VCaP (cell line): Measurements from ENCODE around the gene AGRN.

Experiments used
- H3K27ac ChIP-seq: fragments of 450-650 bp; 2 replicates; pipeline ENCODE4 v1.5.1; 2017
- CTCF ChIP-seq: fragments of 450-650 bp; conservative IDR thresholded peaks from 2 replicates; pipeline ENCODE4 v1.5.1; 2017; ENCODE audit warnings: mild to moderate bottlenecking, moderate library complexity

AGRN gene

GRCh38 chr1:1044455-1045078, 24.6 kb downstream of the AGRN start:
- TF ChIP-seq CTCF: no peak
- no peak overlapping the region for H3K27ac ChIP-seq

- no peak for TF ChIP-seq CTCF
- H3K27ac ChIP-seq: no peak overlapping the region
Observed at GRCh38 chr1:1045129-1045528, 25.2 kb downstream of the AGRN start.

- no peak for TF ChIP-seq CTCF
Observed at GRCh38 chr1:1046243-1046642, 26.3 kb downstream of the AGRN start.

GRCh38 chr1:1046767-1047166, 26.8 kb downstream of the AGRN start:
- H3K27ac ChIP-seq: no peak overlapping the region
- TF ChIP-seq CTCF: no peak

More at GRCh38 chr1:1046243-1046642, 26.3 kb downstream of the AGRN start:
- no peak overlapping the region for H3K27ac ChIP-seq

GRCh38 chr1:1047407-1047806, 27.5 kb downstream of the AGRN start:
- H3K27ac ChIP-seq: no peak overlapping the region
- no peak for TF ChIP-seq CTCF

- TF ChIP-seq CTCF: no peak
- no peak overlapping the region for H3K27ac ChIP-seq
Observed at GRCh38 chr1:1047963-1048362, 28.0 kb downstream of the AGRN start.

GRCh38 chr1:1048765-1049164, 28.8 kb downstream of the AGRN start:
- H3K27ac ChIP-seq: no peak overlapping the region

More at GRCh38 chr1:1048765-1049164, 28.8 kb downstream of the AGRN start:
- TF ChIP-seq CTCF: no peak
